HG02885 (cell line): ENCODE results near the gene RUNX3.

Experiments
- ATAC-seq: cut with Tn5 transposase; IDR thresholded peaks from one replicate; pipeline ENCODE4 v1.9.1; 2021; ENCODE audit warnings: mild to moderate bottlenecking; ENCODE audit not compliant: unreplicated experiment, poor library complexity

The RUNX3 gene

DNA sequence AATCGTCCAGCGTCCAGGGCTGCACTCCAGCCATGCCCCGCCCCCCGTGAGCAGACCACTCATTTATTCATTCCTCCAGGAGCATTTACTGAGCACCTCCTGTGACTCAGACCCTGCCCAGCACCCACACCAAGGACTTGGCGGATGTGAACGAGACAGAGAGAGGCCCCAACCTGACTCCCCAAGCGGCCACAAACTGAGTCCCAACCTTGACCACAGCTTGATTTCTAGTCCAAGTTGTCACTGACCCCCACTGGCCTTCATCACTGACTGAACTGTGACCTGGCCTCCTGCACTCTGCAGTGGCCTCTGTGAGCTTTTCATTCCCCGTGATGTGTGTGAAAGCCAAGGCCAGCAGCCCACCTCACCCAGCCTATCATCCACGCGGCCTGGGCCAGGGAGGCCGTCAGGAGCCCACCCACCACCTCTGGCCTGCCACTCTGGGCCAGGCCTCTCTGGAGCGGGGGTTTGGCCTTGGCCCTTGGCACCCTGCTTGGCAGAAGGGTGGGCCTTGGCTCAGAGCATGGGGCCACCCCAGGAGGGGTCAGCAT lies 19.3 kb upstream of the RUNX3 start:
- ATAC-seq = no peak

DNA sequence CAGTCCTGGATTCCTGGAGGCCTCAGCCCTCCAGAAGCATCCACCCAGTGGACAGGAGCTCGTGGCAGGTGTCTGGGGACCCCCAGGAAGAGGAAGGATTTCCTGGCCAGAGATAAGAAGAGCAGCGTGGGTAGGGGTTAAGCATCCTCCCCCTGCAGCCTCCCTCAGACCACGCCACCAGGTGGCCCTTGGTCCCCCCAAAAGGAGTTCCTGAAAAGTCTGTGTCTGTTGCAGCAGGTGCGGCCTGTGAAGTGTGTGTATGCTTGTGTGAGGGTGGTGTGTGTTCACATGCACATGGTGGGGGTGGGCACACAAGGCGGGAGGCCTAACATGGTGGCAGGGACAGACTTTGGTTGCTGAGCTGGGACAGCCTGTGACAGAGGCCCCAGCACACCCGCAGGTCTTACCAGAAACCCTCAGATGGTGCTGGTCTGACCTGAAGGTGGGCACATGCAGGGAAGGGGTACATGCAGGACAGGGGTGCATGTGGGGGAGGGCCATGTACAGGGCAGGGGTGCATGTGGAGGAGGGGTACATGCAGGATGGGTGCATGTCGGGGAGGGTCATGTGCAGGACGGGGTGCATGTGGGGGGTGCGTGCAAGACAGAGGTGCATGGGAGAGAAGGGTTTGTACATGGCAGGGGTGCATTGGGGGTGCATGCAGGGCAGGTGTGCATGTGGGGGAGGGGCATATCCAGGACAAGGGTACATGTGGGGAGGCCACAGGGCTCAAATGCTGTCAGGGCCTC lies 18.2 kb upstream of the RUNX3 start:
- ATAC-seq = no peak

GRCh38 chr1:24946861-24947658 lies 17.0 kb upstream of the RUNX3 start:
- ATAC-seq = peak; percentile 76

- ATAC-seq = no peak
Measured at GRCh38 chr1:24945354-24946326, 15.6 kb upstream of the RUNX3 start.

DNA sequence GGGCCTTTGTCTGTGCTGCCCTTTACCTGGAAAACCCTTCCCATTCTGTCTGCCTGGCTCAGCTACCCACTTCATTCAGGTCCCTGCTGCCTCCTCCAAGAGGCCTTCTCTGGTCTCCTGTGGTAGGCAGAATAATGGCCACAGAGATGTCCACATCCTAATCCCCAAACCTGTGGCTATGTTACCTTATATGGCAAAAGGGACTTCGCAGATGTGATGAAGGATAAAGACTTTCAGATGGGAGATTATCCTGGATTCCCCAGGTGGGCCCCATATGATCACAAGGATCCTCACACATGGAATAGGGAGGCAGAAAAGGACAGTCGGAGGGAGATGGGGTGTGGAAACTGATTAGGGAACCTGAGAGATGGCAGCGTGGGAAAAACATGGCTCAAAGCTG lies 14.2 kb upstream of the RUNX3 start:
- no peak for ATAC-seq

GRCh38 chr1:24942789-24943188 lies 12.7 kb upstream of the RUNX3 start:
- ATAC-seq = no peak

GRCh38 chr1:24941564-24941963 lies 11.5 kb upstream of the RUNX3 start:
- no peak for ATAC-seq

- ATAC-seq = no peak
Measured at GRCh38 chr1:24940231-24940630, 10.2 kb upstream of the RUNX3 start.

DNA sequence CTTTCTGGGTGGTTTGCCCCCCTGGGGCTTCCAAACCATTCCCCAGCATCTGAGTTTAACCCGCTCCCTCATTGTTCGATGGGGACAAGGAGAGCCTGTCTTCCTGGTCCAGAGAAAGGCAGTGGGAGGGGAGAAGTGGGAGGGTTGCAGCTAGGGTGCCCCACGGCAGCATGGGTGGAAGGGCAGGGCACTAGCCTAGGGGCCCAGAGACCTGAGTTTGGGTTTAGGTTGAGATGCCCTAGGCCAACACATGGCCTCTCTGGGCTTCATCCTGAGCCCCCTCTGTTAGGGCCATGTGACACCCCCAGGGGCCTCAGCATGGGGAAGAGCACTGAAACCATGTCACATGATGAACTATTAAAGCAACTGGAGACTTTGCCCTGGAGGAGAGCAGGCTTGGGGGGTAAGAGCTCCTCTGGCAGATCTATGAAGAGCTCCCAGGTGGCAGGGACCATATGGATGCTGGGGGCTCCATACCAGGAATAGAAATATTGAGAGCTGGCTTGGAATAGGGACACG lies 9.7 kb upstream of the RUNX3 start:
- no peak for ATAC-seq

DNA sequence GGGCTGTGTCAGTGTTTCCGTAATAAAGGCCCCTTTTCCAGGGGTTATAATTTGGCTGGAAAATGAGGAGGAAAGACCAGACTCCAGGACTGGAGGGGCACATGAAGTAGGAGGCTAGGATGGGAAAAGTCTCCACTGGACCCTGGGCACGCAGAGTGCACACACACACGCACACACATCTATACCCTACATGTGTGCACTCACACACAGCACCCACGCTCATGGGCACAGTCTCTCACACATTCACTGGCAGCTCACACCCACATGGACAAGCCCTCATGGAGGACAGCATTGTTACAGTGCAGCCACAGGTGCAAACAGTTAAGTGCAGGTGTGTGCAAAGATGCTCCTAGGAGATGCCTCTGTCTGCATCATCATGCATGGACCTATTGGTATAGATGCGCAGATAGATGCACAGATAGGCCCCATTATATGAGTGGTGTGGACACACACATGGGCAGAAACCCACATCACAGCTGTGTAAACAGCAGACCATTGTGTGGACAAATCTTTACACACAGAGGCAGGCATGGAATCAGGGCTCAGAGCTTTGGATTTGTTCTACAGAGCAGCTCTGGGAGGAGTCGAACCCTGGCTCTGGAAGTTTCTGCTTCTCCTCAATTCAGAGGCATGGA lies 9.1 kb upstream of the RUNX3 start:
- ATAC-seq = no peak

DNA sequence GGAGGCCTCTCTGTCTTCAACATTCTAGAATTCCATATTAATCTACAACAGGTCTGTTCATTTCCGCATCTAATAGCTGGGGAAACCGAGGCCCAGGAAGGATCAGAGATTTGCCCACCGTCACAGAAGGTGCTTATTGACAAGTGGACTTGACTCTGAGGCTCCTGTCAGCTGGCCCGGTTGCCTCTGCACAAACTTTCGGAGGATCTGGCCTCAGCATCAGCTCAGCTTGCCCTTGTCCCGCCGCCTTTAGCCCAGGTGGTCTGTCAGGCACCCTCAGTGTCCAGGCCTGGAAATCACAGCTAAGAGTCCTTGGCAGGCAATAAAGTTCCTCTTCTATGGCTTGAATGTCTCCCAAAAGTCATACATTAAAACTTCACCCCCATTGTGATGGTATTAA lies 8.2 kb upstream of the RUNX3 start:
- ATAC-seq = no peak

DNA sequence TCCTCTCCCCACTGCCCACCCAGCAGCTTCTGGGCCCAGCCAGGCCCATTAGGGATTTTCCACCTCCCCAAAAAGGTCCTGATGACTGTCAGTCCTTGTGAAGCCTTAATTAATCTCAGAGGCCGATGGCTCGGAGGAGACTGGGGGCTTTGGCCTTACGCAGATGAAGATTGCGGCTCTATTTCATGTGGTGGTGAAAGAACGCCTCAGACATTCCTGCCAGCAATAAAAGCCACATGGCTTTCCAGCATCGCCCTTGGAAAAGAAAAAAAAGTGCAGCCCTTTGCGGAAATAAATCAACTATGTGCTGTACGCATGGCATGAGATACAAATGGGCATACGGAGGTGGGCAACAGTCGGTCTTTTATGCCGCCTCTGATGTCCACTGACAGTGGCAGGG lies 6.6 kb upstream of the RUNX3 start:
- no peak for ATAC-seq

GRCh38 chr1:24935615-24936484 lies 5.8 kb upstream of the RUNX3 start:
- ATAC-seq = no peak

DNA sequence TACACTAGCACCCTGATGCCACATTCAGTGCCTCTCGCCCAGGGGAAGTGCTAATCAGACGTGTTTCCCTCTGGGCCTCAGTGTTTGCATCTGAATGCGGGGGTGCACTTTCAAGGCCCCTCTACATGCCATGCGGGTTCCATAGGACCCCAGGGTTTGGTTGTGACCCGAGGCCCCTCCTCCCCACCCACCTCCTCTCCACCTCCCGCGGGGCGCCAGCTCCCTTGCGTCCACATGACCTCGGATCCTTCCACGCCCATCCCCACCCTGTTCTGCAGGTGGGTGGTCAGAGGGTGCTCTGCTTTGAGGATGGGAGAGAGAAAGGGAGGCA lies 5.1 kb upstream of the RUNX3 start:
- no peak for ATAC-seq

- no peak for ATAC-seq
Measured at GRCh38 chr1:24934310-24935195, 4.5 kb upstream of the RUNX3 start.

DNA sequence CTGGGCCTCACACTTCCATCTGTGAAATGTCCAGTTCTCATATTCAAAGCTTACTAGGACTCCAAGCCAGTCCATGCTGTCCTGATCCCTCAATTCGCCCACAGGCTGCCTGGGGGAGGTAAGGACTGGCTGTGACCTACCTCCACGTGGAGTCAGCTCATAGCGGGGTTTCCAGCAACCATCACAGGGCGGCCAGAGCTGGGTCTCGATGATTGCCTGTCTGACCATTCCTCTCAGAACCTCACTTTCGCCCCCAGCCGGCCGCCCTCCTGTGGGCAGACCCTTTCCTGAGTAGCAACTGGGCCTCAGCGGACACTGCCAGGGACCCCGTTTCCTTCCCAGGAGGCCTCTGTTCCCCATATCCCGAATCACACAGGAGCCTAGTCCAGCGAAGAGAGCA lies 3.4 kb upstream of the RUNX3 start:
- no peak for ATAC-seq

DNA sequence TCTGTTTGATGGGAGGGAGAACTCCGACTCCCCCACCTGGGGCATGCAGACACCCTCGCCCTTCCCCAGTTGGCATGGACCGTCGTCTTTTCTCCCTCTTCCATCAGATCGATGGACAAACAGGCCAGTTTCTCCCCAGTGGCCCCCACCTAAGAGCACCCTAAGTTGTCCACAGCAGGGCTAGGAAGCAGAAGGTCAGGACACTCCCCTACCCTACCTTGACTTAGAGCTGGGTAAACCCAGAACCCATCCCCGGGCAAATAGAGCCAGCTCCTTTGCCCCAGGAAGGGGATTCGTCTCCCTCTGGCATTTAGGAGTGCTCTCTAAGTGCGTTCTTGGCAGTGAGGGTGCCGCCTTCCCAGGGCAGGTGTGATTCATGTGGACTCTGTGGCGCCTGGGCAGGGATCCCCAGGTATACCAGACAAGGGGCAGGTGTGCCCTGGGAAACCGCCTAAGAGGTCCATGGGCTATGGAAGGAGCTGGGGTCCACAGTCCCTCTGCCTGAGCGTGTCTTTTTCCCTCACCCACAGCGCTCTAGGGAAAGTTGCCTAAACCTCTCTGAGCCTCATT lies 2.7 kb upstream of the RUNX3 start:
- ATAC-seq = no peak

DNA sequence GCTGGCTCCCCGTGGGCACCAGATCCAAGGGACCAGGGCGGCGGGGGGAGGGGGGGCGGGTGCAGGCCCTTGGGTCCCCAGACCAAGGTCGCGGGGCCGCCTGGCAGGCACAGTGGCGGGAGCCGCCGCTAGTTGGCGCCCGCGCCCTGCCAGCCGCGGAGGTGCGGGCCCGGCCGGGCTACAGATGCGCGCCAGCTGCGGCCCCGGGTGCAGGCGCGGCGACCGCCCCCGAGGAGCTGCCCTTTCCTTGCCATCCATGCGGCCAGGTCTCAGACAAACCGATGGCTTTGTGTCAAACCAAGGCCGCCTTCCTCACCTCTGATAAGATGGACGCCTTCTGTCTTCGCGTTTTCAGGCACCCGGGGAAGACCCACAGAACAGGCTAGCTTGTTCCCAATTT lies 2.2 kb upstream of the RUNX3 start:
- ATAC-seq = no peak
